Fibroblast of lung (primary cell): ENCODE data around the gene DDC. TPM values are rescaled to one million over a fixed set of nuclear protein-coding genes. Genes with fewer than 3 reads are reported as not detected.

Experiments
- DNase-seq, 2 donors: peaks; one replicate each; pipeline versions ENCODE4 v3.0.0 to v3.0.0-alpha.2; 2010; ENCODE audit warnings: low read depth in 2 of 2
- H2AFZ ChIP-seq: 2 replicates; pipeline ENCODE4 v1.5.1; 2012; ENCODE audit warnings: low read length, control low read depth, inconsistent platforms
- H3K27ac ChIP-seq: 2 replicates; pipeline ENCODE4 v1.5.1; 2011; ENCODE audit warnings: low read length, control low read depth; ENCODE audit not compliant: insufficient read depth
- H3K27me3 ChIP-seq: 2 replicates; pipeline ENCODE4 v1.5.1; 2011; ENCODE audit warnings: mild to moderate bottlenecking, low read length; ENCODE audit not compliant: control insufficient read depth, insufficient read depth
- H3K36me3 ChIP-seq: 2 replicates; pipeline ENCODE4 v1.5.1; 2011; ENCODE audit warnings: low read length; ENCODE audit not compliant: control insufficient read depth, insufficient read depth
- H3K4me1 ChIP-seq: 2 replicates; pipeline ENCODE4 v1.5.1; 2011; ENCODE audit warnings: low read length; ENCODE audit not compliant: control insufficient read depth, insufficient read depth; ENCODE audit errors: extremely low read depth
- H3K4me2 ChIP-seq: 2 replicates; pipeline ENCODE4 v1.5.1; 2011; ENCODE audit warnings: low read length, control low read depth; ENCODE audit not compliant: insufficient read depth; ENCODE audit errors: extremely low read depth
- H3K4me3 ChIP-seq, 4 experiments: fragments of 200-600 bp in 1 of 4; sonication (generic) in 1 of 4; replicated peaks in 1 of 4; 2 replicates each; pipeline ENCODE4 v1.5.1; 2011 to 2016; ENCODE audit warnings: low read length in 4 of 4, low read depth in 3 of 4, mild to moderate bottlenecking in 3 of 4, control low read depth in 2 of 4, inconsistent platforms in 1 of 4, mixed read lengths in 1 of 4; ENCODE audit not compliant: insufficient read depth in 1 of 4; ENCODE audit errors: control extremely low read depth in 1 of 4
- H3K79me2 ChIP-seq: 2 replicates; pipeline ENCODE4 v1.5.1; 2012; ENCODE audit warnings: mild to moderate bottlenecking, low read length, inconsistent platforms; ENCODE audit not compliant: control insufficient read depth, insufficient read depth
- H3K9ac ChIP-seq: 2 replicates; pipeline ENCODE4 v1.5.1; 2011; ENCODE audit warnings: mild to moderate bottlenecking, low read length, control low read depth; ENCODE audit not compliant: insufficient read depth
- H3K9me3 ChIP-seq: 2 replicates; pipeline ENCODE4 v1.5.1; 2012; ENCODE audit warnings: low read depth, low read length; ENCODE audit not compliant: control insufficient read depth, insufficient read depth
- H4K20me1 ChIP-seq: 2 replicates; pipeline ENCODE4 v1.5.1; 2011; ENCODE audit warnings: low read length; ENCODE audit not compliant: control insufficient read depth, insufficient read depth; ENCODE audit errors: extremely low read depth
- CTCF ChIP-seq, 2 donors: IDR thresholded peaks in 1 of 2; conservative IDR thresholded peaks in 1 of 2; 1 replicate in 1 of 2; 2 replicates in 1 of 2; pipeline ENCODE4 v1.5.1; 2011 to 2012; ENCODE audit warnings: low read length in 2 of 2, control low read depth in 1 of 2, inconsistent platforms in 1 of 2, low read depth in 1 of 2, mild to moderate bottlenecking in 1 of 2
- EZH2 ChIP-seq: IDR thresholded peaks from 2 replicates; pipeline ENCODE4 v1.5.1; 2012; ENCODE audit warnings: low read length, control low read depth, mild to moderate bottlenecking; ENCODE audit errors: missing control alignments
- polyA plus RNA-seq, 2 donors: library from polyadenylated mRNA; depleted of rRNA in 1 of 2; stranded (reverse) in 1 of 2; unstranded in 1 of 2; fragments of >200 nt; gene quantifications; 2 replicates each; pipeline ENCODE4 v1.2.1, GENCODE V29; 2011 to 2012; ENCODE audit warnings: missing spikeins in 1 of 2
- total RNA-seq: library from RNA; depleted of rRNA; stranded (reverse); fragments of >200 nt; gene quantifications from 2 replicates; pipeline ENCODE4 v1.2.1, GENCODE V29; 2014

The DDC gene
- total and polyA plus RNA-seq, 2 donors (not counting 1 experiment from before 2014, with no cell fraction given) = not detected

- H3K27ac ChIP-seq = no peak overlapping the region
- no peak overlapping the region for H3K4me2 ChIP-seq
- no peak overlapping the region for H2AFZ ChIP-seq
- no peak overlapping the region for H3K4me3 ChIP-seq
- H3K9me3 ChIP-seq = no peaks in the 10 kb centered on the region
- H3K36me3 ChIP-seq = peaks cover 1% of the 10 kb centered on the region
- no peak for TF ChIP-seq CTCF (conservative IDR thresholded peaks at IDR 0.05 in 1 of 2, IDR thresholded peaks at IDR 0.05 in 1 of 2; ENCODE audit: low read depth in 1 of 2, low read length in 2 of 2)
- no peak for TF ChIP-seq EZH2
- no peaks in the 10 kb centered on the region for H4K20me1 ChIP-seq
- no peak for DNase-seq
- no peaks in the 10 kb centered on the region for H3K27me3 ChIP-seq
- no peaks in the 10 kb centered on the region for H3K4me1 ChIP-seq
- no peaks in the 10 kb centered on the region for H3K79me2 ChIP-seq
- H3K9ac ChIP-seq = no peak overlapping the region
Observed at GRCh38 chr7:50589364-50589763, 24.2 kb upstream of the DDC start.

GRCh38 chr7:50588937-50589336 lies 23.7 kb upstream of the DDC start:
- Histone ChIP-seq H3K4me3 (no peak overlapping the region), H3K9me3 (no peaks in the 10 kb centered on the region), H3K9ac (no peak overlapping the region), H3K79me2 (no peaks in the 10 kb centered on the region), H2AFZ (no peak overlapping the region), H3K27ac (no peak overlapping the region), H3K27me3 (no peaks in the 10 kb centered on the region), H4K20me1 (no peaks in the 10 kb centered on the region), H3K36me3 (peaks cover 1% of the 10 kb centered on the region), H3K4me1 (no peaks in the 10 kb centered on the region), H3K4me2 (no peak overlapping the region)
- peak in 1 of 2 donors; percentile 15 for TF ChIP-seq CTCF (conservative IDR thresholded peaks at IDR 0.05 in 1 of 2, IDR thresholded peaks at IDR 0.05 in 1 of 2; ENCODE audit: low read depth in 1 of 2, low read length in 2 of 2)
- no peak for TF ChIP-seq EZH2
- DNase-seq = no peak

- no peaks in the 10 kb centered on the region for H3K9me3 ChIP-seq
- no peaks in the 10 kb centered on the region for H3K27me3 ChIP-seq
- TF ChIP-seq EZH2 (no peak), CTCF (conservative IDR thresholded peaks at IDR 0.05 in 1 of 2, IDR thresholded peaks at IDR 0.05 in 1 of 2; ENCODE audit: low read depth in 1 of 2, low read length in 2 of 2) (no peak)
- H3K4me3 ChIP-seq = no peak overlapping the region
- H3K36me3 ChIP-seq = no peaks in the 10 kb centered on the region
- H3K79me2 ChIP-seq = no peaks in the 10 kb centered on the region
- no peak overlapping the region for H2AFZ ChIP-seq
- H3K27ac ChIP-seq = no peak overlapping the region
- DNase-seq = no peak
- no peaks in the 10 kb centered on the region for H3K4me1 ChIP-seq
- no peak overlapping the region for H3K9ac ChIP-seq
- H3K4me2 ChIP-seq = no peak overlapping the region
- no peaks in the 10 kb centered on the region for H4K20me1 ChIP-seq
Observed at GRCh38 chr7:50587737-50588136, 22.5 kb upstream of the DDC start.
